Measurements from ENCODE around the gene CDC7. TPM values are rescaled to one million over a fixed set of nuclear protein-coding genes. Genes with fewer than 3 reads are reported as not detected.
A peak's percentile ranks its signal among the peaks of the same experiment; 100 is the strongest.

Gene CDC7
- total and polyA plus RNA-seq, 9 of the 15 experiments (the other 6 are each of a cell fraction or from before 2014, with no cell fraction given): 22.3 to 66.8 (median 44.2) TPM

DNA sequence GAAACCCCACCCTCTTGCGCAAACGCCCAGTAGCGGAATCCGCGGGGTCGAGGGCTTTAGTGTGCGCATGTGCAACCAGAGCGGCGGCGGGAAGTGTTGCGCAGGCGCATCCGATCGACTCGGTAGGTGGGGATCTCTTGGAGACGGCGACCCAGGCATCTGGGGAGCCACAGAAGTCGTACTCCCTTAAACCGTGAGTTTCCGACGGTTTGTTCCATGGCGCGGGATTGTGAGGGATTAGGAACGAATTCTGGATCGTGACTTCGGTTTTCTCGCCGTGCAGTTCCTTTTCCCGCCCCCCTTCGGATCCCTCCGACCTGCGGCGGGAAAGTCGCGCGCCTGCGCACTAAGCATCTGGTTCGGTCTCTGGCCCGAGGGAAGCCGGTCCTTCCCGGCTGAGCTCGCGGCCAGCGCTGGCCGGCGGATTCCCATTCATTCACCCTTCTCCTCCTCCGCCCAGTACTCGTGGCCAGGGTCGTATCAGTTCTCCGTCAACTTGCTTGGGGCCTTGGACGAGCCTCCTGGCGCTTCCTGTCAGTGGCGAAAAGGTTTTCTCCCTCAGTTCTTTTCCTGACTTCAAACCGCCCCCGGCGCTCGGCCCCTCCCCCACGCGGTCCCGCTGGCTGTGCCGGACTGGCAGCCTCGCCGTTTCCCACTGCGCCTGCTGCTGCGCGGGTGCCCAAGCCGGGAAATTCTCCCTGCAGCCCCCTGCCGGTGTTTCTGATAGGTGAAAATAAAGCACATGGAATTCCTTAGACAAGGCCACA is at the start of gene CDC7 (continued):
- TF ChIP-seq, protein P1, sequence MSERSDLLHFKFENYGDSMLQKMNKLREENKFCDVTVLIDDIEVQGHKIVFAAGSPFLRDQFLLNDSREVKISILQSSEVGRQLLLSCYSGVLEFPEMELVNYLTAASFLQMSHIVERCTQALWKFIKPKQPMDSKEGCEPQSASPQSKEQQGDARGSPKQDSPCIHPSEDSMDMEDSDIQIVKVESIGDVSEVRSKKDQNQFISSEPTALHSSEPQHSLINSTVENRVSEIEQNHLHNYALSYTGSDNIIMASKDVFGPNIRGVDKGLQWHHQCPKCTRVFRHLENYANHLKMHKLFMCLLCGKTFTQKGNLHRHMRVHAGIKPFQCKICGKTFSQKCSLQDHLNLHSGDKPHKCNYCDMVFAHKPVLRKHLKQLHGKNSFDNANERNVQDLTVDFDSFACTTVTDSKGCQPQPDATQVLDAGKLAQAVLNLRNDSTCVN (CRISPR knock-in tag; IDR thresholded peaks at IDR 0.05): no peak
- TF ChIP-seq, protein P2, sequence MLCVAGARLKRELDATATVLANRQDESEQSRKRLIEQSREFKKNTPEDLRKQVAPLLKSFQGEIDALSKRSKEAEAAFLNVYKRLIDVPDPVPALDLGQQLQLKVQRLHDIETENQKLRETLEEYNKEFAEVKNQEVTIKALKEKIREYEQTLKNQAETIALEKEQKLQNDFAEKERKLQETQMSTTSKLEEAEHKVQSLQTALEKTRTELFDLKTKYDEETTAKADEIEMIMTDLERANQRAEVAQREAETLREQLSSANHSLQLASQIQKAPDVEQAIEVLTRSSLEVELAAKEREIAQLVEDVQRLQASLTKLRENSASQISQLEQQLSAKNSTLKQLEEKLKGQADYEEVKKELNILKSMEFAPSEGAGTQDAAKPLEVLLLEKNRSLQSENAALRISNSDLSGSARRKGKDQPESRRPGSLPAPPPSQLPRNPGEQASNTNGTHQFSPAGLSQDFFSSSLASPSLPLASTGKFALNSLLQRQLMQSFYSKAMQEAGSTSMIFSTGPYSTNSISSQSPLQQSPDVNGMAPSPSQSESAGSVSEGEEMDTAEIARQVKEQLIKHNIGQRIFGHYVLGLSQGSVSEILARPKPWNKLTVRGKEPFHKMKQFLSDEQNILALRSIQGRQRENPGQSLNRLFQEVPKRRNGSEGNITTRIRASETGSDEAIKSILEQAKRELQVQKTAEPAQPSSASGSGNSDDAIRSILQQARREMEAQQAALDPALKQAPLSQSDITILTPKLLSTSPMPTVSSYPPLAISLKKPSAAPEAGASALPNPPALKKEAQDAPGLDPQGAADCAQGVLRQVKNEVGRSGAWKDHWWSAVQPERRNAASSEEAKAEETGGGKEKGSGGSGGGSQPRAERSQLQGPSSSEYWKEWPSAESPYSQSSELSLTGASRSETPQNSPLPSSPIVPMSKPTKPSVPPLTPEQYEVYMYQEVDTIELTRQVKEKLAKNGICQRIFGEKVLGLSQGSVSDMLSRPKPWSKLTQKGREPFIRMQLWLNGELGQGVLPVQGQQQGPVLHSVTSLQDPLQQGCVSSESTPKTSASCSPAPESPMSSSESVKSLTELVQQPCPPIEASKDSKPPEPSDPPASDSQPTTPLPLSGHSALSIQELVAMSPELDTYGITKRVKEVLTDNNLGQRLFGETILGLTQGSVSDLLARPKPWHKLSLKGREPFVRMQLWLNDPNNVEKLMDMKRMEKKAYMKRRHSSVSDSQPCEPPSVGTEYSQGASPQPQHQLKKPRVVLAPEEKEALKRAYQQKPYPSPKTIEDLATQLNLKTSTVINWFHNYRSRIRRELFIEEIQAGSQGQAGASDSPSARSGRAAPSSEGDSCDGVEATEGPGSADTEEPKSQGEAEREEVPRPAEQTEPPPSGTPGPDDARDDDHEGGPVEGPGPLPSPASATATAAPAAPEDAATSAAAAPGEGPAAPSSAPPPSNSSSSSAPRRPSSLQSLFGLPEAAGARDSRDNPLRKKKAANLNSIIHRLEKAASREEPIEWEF (CRISPR knock-in tag; IDR thresholded peaks at IDR 0.05): no peak
- TF ChIP-seq DDX20 (tag; IDR thresholded peaks at IDR 0.05; ENCODE audit: low read depth) (no peak), ZNF431 (CRISPR knock-in tag; IDR thresholded peaks at IDR 0.05) (no peak), HNRNPL (IDR thresholded peaks at IDR 0.05; ENCODE audit: low read depth, low read length) (peak; percentile 85), RBBP5 (IDR thresholded peaks at IDR 0.05; ENCODE audit: borderline replicate concordance, insufficient read depth, low read length, poor library complexity, severe bottlenecking) (peak; percentile 91), BHLHE40 (IDR thresholded peaks at IDR 0.05; ENCODE audit: low read length) (peak; percentile 32; the same call in 1 of the 2 replicates), SIX5 (IDR thresholded peaks at IDR 0.05; ENCODE audit: borderline replicate concordance in 1 of 2, insufficient read depth in 1 of 2, low read depth in 1 of 2, low read length in 2 of 2) (no peak), CBX1 (IDR thresholded peaks at IDR 0.05; ENCODE audit: low read depth) (peak; percentile 42; the same call in 1 of the 2 replicates), LEF1 (IDR thresholded peaks at IDR 0.05) (0 out of 2 replicates have a peak, but pooled peaks have one; percentile 33), TAF9B (IDR thresholded peaks at IDR 0.05; ENCODE audit: partially characterized antibody) (peak; percentile 62)
